ENCODE measurements around the gene SPEN. TPM values are rescaled to one million over a fixed set of nuclear protein-coding genes. Genes with fewer than 3 reads are reported as not detected.

The SPEN gene
- total and polyA plus RNA-seq, 9 of the 15 experiments (the other 6 are each of a cell fraction or from before 2014, with no cell fraction given) = 5.7 to 87.5 (median 27.2) TPM

DNA sequence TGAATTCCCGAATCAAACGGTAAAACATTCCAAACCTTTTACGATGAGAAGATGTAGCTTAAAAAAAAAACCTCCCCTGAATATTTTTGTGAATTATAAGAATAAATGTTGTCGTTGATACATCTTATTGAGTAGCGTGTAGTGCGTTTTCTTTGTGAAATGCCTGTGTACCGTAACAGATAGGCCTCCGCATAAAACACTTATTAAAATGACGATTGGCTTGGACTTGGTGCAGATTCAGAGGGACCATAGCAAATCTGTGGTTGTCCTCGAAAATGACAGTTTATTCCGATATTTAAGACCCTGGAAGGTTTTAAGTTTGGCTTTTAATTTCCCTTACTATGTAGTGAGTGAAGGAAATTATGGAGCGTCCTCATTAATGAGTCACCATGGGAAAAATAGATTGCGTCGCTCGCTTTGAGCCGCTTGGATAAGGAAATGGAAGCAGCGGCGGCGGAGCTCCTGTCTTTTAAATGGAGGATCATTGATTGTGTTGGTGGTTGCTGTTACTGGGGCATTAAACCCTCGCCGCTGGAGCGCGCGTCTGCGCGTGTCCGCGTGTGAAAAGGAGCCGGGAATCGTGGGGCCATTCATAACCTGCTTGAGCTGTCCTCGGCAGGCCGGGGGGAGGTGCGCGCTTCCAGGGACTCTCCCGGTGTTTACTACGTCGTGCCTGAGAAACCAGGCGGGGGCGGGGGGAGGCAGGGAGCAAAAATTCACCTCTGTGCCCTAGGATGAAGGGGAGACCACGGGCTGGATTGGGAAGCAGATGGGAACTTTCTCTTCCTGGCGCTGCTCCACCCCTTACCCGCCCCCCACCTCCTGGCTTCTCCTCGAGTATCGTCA, 1.6 kb downstream of the SPEN start (continued):
- TF ChIP-seq ZSCAN29 (IDR thresholded peaks at IDR 0.05) = no peak
- TF ChIP-seq, protein P1, sequence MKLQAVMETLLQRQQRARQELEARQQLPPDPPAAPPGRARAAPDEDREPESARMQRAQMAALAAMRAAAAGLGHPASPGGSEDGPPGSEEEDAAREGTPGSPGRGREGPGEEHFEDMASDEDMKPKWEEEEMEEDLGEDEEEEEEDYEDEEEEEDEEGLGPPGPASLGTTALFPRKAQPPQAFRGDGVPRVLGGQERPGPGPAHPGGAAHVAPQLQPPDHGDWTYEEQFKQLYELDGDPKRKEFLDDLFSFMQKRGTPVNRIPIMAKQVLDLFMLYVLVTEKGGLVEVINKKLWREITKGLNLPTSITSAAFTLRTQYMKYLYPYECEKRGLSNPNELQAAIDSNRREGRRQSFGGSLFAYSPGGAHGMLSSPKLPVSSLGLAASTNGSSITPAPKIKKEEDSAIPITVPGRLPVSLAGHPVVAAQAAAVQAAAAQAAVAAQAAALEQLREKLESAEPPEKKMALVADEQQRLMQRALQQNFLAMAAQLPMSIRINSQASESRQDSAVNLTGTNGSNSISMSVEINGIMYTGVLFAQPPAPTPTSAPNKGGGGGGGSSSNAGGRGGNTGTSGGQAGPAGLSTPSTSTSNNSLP (IDR thresholded peaks at IDR 0.05; ENCODE audit: borderline replicate concordance, low read depth, low read length) = no peak
- TF ChIP-seq, protein P2, sequence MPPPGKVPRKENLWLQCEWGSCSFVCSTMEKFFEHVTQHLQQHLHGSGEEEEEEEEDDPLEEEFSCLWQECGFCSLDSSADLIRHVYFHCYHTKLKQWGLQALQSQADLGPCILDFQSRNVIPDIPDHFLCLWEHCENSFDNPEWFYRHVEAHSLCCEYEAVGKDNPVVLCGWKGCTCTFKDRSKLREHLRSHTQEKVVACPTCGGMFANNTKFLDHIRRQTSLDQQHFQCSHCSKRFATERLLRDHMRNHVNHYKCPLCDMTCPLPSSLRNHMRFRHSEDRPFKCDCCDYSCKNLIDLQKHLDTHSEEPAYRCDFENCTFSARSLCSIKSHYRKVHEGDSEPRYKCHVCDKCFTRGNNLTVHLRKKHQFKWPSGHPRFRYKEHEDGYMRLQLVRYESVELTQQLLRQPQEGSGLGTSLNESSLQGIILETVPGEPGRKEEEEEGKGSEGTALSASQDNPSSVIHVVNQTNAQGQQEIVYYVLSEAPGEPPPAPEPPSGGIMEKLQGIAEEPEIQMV (tag; conservative IDR thresholded peaks at IDR 0.05; ENCODE audit: low read depth) = no peak
- TF ChIP-seq, protein P3, sequence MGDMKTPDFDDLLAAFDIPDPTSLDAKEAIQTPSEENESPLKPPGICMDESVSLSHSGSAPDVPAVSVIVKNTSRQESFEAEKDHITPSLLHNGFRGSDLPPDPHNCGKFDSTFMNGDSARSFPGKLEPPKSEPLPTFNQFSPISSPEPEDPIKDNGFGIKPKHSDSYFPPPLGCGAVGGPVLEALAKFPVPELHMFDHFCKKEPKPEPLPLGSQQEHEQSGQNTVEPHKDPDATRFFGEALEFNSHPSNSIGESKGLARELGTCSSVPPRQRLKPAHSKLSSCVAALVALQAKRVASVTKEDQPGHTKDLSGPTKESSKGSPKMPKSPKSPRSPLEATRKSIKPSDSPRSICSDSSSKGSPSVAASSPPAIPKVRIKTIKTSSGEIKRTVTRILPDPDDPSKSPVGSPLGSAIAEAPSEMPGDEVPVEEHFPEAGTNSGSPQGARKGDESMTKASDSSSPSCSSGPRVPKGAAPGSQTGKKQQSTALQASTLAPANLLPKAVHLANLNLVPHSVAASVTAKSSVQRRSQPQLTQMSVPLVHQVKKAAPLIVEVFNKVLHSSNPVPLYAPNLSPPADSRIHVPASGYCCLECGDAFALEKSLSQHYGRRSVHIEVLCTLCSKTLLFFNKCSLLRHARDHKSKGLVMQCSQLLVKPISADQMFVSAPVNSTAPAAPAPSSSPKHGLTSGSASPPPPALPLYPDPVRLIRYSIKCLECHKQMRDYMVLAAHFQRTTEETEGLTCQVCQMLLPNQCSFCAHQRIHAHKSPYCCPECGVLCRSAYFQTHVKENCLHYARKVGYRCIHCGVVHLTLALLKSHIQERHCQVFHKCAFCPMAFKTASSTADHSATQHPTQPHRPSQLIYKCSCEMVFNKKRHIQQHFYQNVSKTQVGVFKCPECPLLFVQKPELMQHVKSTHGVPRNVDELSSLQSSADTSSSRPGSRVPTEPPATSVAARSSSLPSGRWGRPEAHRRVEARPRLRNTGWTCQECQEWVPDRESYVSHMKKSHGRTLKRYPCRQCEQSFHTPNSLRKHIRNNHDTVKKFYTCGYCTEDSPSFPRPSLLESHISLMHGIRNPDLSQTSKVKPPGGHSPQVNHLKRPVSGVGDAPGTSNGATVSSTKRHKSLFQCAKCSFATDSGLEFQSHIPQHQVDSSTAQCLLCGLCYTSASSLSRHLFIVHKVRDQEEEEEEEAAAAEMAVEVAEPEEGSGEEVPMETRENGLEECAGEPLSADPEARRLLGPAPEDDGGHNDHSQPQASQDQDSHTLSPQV (IDR thresholded peaks at IDR 0.05) = no peak
- TF ChIP-seq, protein P4, sequence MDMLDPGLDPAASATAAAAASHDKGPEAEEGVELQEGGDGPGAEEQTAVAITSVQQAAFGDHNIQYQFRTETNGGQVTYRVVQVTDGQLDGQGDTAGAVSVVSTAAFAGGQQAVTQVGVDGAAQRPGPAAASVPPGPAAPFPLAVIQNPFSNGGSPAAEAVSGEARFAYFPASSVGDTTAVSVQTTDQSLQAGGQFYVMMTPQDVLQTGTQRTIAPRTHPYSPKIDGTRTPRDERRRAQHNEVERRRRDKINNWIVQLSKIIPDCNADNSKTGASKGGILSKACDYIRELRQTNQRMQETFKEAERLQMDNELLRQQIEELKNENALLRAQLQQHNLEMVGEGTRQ (CRISPR knock-in tag; IDR thresholded peaks at IDR 0.05) = no peak
- TF ChIP-seq SMAD2 (IDR thresholded peaks at IDR 0.05; ENCODE audit: low read depth, low read length) = no peak
- TF ChIP-seq ZNF75A (CRISPR knock-in tag; IDR thresholded peaks at IDR 0.05) = no peak
- TF ChIP-seq, protein P5, sequence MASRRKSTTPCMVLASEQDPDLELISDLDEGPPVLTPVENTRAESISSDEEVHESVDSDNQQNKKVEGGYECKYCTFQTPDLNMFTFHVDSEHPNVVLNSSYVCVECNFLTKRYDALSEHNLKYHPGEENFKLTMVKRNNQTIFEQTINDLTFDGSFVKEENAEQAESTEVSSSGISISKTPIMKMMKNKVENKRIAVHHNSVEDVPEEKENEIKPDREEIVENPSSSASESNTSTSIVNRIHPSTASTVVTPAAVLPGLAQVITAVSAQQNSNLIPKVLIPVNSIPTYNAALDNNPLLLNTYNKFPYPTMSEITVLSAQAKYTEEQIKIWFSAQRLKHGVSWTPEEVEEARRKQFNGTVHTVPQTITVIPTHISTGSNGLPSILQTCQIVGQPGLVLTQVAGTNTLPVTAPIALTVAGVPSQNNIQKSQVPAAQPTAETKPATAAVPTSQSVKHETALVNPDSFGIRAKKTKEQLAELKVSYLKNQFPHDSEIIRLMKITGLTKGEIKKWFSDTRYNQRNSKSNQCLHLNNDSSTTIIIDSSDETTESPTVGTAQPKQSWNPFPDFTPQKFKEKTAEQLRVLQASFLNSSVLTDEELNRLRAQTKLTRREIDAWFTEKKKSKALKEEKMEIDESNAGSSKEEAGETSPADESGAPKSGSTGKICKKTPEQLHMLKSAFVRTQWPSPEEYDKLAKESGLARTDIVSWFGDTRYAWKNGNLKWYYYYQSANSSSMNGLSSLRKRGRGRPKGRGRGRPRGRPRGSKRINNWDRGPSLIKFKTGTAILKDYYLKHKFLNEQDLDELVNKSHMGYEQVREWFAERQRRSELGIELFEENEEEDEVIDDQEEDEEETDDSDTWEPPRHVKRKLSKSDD (conservative IDR thresholded peaks at IDR 0.05; ENCODE audit: low read length) = no peak
- TF ChIP-seq, protein P6, sequence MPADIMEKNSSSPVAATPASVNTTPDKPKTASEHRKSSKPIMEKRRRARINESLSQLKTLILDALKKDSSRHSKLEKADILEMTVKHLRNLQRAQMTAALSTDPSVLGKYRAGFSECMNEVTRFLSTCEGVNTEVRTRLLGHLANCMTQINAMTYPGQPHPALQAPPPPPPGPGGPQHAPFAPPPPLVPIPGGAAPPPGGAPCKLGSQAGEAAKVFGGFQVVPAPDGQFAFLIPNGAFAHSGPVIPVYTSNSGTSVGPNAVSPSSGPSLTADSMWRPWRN (IDR thresholded peaks at IDR 0.05; ENCODE audit: low read depth) = no peak

Data from K562 (cell line).